Renal cortical epithelial cell (primary cell): ENCODE data around the gene TBC1D8. TPM values are rescaled to one million over a fixed set of nuclear protein-coding genes. Genes with fewer than 3 reads are reported as not detected.

Experiments used
- DNase-seq: peaks from one replicate; pipeline ENCODE4 v3.0.0-alpha.2; 2011; ENCODE audit warnings: low read depth
- total RNA-seq: library from RNA; depleted of rRNA; stranded (reverse); fragments of >200 nt; gene quantifications from 2 replicates; pipeline ENCODE4 v1.2.3, GENCODE V29; 2014

The TBC1D8 gene
- total RNA-seq, 1 donor from 2014 or later = 22.8 TPM

GRCh38 chr2:101027852-101028251 is 123.3 kb downstream of the TBC1D8 start:
- DNase-seq = no peak

GRCh38 chr2:101026923-101027469 is 124.2 kb downstream of the TBC1D8 start:
- DNase-seq = no peak

GRCh38 chr2:101026253-101026701 is 124.9 kb downstream of the TBC1D8 start:
- no peak for DNase-seq

GRCh38 chr2:101025561-101025960 is 125.6 kb downstream of the TBC1D8 start:
- DNase-seq = no peak

GRCh38 chr2:101023327-101024107 is 127.7 kb downstream of the TBC1D8 start:
- no peak for DNase-seq

GRCh38 chr2:101022221-101022620 is 129.0 kb downstream of the TBC1D8 start:
- DNase-seq = no peak

GRCh38 chr2:101018934-101019333 is 132.2 kb downstream of the TBC1D8 start:
- no peak for DNase-seq

- DNase-seq = no peak
These were observed 133.8 kb downstream of the TBC1D8 start for GRCh38 chr2:101017371-101017770.

- no peak for DNase-seq
These were observed 136.8 kb downstream of the TBC1D8 start for GRCh38 chr2:101014264-101014857.

- peak; percentile 42 for DNase-seq
These were observed 138.4 kb downstream of the TBC1D8 start for GRCh38 chr2:101012706-101013181.

GRCh38 chr2:101012054-101012705 is 139.0 kb downstream of the TBC1D8 start:
- DNase-seq = no peak

- DNase-seq = no peak
These were observed 140.0 kb downstream of the TBC1D8 start for GRCh38 chr2:101011152-101011551.

- no peak for DNase-seq
These were observed 143.5 kb downstream of the TBC1D8 start for GRCh38 chr2:101007415-101008345.

GRCh38 chr2:101006065-101006715 is 145.0 kb downstream of the TBC1D8 start:
- no peak for DNase-seq

GRCh38 chr2:101004620-101005325 is 146.4 kb downstream of the TBC1D8 start:
- DNase-seq = no peak

- no peak for DNase-seq
These were observed 147.9 kb downstream of the TBC1D8 start for GRCh38 chr2:101003278-101003775.

- no peak for DNase-seq
These were observed 148.5 kb downstream of the TBC1D8 start for GRCh38 chr2:101002562-101003277.

GRCh38 chr2:101001691-101002561 is 149.3 kb downstream of the TBC1D8 start, which contains the start of gene RPL31:
Gene RPL31, plus strand, starts transcription at chr2:101002289. Its CDS starts 413 bp downstream, at chr2:101002702.
- peak; percentile 94 for DNase-seq
